Stimulated activated CD8-positive, alpha-beta memory T cell treated with anti-CD3 and anti-CD28 coated beads, Interleukin-2, amount 100 ng/mL, for 1 hour (primary cell): ENCODE measurements around the gene JOSD2.

Source experiments
- DNase-seq, 2 donors: peaks; one replicate each; pipeline ENCODE4 v3.0.0-alpha.2; 2020; ENCODE audit warnings: low read depth in 2 of 2

JOSD2 gene

DNA sequence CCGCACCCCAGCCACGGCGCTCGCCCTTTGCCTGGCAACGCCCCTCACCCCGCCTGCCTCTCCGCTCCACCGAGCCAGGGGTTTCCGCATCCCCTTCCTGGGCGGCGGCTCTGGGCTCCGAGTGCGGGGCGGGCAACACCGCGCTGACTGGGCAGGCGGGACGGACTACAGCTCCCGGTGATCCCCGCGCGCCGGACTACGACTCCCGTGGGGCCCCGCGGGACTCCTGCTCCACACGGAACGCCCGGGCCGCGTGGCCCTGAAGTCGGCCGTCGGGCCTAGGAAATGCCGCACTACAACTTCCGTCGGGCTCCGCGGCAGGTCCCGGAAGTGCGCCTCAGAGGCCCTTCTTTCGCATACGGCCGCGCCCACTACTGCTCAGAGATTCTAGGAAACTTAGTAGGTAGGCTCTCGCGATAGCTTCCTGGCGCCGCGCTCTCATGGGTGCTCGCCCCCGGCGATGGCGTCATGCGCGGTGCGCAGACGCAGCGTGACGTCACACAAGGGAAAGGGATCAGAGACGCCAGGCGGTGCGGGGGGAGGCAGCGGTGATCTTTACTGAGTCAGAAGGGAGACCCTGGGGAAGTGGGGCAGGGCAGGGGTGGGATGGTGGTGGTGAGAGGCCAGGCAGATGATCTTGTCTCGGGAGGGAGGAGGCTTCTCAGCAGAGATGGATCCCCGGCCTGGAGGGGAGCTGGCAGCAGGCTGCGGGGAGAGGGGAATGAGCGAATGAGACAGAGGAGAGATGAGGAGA, at the start of gene JOSD2:
TSS of gene JOSD2 (minus strand) at position 123 of the 754 bp plus-strand sequence. CDS start 760 bp downstream, outside the sequence.
- peak; percentile 90 to 93 for DNase-seq

DNA sequence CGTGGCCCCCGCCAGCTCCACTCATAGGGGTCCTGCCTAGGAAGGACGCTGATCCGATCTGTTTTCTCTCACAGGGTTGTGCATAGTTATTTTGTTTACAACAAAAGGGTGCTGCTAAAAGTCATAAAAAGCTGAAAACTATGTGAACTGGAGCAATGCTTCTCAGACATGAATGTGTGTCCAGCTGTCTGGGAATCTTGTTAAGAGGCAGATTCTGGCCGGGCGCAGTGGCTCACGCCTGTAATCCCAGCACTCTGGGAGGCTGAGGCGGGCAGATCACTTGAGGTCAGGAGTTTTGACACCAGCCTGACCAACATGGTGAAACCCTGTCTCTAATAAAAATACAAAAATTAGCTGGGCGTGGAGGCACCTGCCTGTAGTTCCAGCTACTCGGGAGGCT, 48.6 kb upstream of the JOSD2 start:
- no peak for DNase-seq

DNA sequence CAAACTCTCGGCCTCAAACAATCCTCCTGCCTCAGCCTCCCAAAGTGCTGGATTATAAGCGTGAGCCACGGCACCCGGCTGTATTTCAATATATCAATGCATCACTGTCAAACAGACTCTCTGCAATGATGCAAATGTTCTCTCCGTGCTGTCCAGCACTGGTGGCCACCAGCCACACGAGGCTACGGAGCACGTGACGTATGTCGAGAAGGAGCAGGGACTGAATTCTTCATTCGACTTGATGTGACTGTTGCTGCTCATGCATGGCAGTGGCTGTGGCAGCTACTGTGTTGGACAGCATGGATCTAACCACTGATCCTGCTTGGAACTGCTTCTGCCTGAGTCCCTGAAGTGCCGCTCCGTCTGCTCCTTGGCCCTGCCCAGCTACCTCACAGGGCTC, 47.5 kb upstream of the JOSD2 start:
- DNase-seq = no peak

DNA sequence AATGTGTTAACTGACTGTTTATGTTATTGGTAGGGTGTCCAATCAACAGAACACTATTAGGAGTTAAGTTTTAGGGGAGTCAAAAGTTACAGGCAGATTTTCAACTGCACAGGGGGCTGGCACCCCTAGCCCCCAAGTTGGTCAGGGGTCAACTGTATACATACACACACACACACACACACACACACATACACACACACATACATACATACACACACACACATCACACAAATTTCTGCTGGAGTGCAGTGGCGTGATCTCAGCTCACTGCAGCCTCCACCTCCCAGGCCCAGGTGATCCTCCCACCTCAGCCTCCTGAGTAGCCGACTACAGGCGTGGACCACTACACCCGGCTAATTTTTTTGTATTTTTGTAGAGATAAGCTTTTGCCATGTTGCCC, 47.0 kb upstream of the JOSD2 start:
- DNase-seq = no peak

DNA sequence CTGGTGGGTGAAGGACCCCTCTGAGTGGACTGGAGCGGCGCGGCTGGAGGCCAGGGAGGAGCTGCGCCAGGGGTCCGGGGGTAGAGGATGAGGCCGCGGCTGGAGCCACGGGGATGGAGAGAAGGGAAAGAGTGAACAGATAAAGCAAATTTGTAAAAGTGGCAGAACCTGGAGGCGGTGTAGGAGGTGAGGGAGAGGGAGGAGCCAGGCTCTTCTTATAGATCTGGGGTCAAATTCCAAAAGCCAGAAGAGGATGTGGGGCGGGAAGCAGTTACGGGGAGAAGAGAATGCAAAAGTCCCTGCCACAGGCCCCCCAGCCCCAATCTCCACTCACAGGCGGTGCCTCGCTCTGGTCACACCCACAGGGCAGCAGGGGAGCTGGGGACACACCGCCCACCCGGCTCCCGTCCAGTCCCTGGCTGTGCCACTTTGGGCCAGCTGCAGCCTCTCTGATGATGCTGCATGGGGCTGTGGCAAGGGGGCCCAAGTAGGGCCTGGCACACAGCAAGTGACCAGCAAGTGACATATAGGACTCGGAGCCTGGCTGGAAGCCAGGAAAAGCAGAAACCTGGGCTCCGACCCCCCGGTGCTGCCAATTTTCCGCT, 46.1 kb upstream of the JOSD2 start:
- no peak for DNase-seq

DNA sequence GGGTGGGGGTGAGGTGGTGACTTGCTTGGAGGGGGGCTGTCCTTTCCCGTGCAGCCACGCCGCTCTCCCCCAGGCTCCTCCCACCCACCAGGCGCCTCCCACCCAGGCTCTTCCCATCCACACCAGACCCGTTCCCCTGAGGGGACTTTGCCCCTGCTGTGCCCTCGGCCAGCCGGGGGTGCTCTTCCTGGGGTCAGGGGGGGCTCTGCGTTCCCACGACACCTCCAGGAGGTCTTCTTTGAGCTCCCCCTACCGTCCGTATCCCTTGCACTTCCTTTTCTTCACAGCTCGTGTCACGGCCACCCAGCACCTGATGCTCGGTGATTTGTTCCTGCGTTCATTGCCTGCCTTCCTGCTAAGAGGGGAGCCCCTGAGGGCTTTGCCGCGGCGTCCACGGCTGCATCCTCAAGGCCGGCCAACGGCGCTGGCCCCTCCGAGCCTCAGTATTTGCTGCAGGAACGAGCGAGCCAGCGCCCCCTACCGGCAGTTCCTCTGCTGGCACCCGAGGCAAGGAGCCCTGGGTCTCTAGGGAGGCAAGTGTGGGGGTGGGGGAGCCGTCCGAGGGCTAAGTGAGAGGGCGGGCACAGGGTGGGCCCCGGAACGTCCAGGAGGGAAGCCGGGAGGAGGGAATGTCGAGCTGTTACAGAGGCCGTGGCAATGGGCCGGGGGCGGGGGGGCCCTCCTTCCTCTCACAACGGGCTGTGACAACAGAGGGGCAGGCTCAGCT, 45.5 kb upstream of the JOSD2 start:
- DNase-seq = peak; percentile 33 to 59

- DNase-seq = no peak
Measured at GRCh38 chr19:50555450-50556281, 44.7 kb upstream of the JOSD2 start.

- no peak for DNase-seq
Measured at GRCh38 chr19:50555033-50555432, 44.0 kb upstream of the JOSD2 start.

- no peak for DNase-seq
Measured at GRCh38 chr19:50554212-50554611, 43.2 kb upstream of the JOSD2 start.

DNA sequence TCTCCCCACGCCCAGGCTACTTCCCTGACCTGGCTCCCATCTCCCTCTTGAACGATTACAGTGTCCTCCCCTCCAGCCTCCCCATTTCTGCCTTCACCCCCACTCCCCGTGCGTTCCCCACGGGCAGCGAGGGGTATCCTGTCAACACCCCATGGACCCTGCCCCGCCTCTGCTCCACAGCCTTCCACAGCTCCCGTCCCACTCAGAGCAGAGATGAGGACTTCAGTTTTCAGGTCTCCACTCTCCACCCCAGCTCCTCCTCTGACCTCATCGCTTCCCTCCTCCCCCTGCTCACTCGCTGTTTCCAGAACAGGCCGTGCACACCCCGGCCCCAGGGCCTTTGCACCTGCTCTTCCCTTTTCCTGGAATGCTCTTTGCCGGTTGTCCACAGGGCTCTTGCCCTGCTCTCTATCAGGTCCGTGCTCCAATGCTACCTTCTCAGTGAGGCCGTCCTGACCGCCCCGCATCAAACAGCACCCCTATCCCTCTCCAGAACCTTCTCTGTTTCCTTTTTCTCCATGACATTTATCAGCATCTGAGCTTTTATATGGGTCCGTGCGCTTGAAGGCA, 42.2 kb upstream of the JOSD2 start:
- no peak for DNase-seq

DNA sequence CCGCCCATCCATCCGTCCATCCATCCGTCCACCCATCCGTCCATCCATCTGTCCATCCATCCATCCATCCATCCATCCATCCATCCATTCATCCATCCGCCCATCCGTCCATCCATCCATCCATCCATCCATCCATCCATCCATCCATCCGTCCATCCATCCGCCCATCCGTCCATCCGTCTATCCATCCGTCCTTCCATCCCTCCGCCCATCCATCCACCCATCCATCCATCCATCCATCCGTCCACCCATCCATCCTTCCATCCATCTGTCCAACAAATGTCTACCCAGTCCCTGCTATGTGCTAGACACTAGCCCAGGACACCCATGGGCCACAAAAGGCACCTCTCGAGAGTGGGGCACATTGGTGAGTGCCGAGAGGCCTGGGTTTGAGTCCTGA, 41.5 kb upstream of the JOSD2 start:
- DNase-seq = no peak

DNA sequence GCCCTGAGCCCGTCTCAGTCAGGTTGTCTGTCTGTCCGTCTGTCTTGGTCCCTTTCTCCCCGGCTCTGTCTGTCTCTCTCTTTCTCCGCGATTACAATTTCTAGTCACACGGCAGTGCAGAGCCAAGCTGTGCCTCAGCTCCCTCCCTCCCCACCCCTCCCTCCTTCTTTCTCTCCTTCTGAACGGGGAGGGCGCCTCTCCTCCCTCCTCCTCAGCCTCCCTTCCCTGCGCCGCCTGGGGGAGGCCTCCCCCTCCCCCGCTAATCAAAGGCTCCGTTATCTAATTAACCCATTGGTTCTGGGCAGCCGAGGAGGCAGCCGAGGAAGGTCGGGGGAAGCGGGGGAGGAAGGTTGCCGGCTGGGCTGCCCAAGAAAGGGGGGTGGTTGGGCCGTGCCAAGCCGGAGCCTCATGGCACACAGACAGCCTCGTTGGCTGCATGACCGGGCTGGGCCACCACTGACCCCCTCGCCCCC, 40.8 kb upstream of the JOSD2 start:
- no peak for DNase-seq

GRCh38 chr19:50551034-50551714, 40.2 kb upstream of the JOSD2 start:
- DNase-seq = no peak

GRCh38 chr19:50550594-50550966, 39.6 kb upstream of the JOSD2 start:
- DNase-seq = no peak

GRCh38 chr19:50549927-50550593, 39.1 kb upstream of the JOSD2 start:
- DNase-seq = no peak

DNA sequence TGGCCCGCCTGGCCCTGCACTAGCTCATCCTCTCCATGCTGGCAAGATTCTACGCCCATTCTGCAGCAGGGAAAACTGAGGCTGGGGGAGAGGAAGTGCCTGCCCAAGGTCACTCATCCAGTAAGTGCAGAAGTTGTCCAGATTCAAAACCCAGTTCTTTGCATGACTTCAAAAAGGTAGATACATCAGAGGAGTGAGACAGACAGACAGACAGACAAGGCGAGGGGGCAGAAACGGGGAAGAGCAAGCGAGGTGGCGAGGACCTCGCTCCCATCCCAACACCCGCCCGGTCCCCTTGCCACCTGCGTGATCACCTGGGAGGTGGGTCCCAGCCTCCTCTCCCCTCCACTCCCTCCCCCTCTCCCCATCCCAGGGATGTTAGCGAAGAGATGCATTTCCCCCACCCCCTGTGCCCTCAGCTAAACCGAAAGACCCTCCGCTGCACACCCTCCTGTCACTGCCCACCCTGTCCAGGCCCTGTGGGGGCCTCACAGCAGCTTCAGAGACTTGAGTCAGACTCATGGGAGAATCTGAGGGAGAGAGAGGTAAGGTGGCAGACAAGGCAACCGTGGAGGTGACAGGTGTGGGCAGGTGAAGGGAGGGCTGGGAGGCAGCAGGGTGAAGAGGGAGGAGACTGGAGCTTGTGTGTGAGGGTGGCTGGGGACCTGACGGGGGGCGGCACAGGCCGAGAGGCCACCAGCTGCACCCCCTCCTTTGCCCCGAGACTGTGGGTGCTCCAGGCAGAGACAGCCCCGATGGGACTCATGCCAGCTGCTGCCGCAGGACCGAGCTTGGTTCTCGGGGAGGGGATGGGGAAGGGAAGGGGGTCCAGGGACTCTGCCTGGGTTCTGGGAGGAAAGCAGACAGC, 38.3 kb upstream of the JOSD2 start:
- DNase-seq = no peak

DNA sequence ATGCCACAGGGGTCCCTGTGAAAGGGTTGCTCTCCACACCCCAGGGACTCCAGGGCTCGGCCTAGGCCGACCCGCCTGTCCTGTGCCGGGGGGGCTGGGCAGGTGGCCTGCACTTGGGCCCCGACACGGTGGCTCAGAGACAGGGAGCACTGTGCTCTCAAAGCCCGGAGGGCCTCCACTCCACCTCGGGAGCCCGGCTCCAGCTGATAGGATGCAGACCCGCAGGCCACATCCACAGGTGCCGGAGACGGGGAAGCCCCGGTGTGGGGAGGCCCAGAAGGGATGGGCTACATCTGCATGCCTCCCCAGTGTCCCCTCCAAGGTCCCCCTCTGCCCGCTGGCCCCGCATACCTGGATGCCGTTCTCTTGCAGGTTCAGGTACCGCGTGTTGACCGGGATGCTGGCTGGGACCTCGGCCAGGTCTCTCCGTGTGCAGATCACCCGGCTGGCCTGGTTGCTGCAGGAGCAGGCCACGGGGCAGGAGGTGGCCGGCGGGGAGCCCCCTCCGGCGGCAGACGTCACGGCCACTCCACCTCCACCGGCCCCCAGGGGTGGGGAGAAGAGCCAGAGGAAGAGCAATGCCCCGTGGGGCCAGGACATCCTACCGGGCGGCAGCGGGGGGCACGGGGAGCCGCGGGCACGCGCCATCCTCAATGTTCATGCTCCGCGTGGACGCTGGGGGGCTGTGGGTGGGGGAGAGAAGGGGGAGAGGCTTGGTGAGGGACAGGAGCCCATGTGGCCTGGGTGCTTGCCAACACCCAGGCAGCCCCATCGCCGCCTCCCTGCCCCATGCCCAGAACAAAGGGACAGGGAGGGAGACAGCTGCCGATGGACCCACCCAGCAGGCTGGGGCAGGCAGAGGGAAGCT, 37.4 kb upstream of the JOSD2 start:
- DNase-seq = no peak

DNA sequence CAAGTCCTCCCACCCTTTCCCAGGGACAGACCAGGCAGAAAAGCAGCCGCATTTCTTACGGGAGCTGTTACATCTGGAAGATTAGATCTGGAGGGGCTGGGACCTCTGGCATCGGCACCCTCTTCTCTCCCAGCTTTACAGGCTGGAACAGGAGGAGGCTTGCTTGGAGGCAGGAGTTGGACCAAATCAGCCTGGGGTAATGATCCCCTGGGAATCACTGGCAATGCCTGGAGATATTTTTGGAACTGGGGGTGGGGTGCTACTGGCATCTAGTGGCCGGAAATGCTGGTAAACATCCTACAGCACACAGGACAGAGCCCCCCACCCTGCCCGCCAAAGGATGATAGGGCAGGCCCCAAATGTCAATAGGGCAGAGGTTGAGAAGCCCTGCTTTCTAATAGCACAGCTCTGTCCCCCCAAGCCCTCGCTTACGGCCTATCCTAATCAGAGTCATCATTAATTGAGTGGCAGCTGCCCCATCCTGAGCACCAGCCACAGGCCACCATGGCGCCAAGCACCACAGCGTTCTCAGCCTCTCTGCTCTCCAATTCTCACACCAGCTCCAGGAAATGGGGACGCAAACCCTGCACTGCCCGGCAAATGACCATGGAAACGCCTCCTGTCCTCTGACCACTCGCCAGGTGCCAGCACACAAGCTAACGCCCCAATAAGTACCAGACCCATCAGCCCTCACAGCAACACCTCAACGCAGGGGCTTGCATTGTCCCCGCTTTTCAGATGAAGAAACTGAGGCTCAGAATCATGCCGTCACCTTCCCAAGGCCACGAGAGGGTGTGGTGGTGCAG, 36.6 kb upstream of the JOSD2 start:
- DNase-seq = no peak
